KMS-11 (cell line): ENCODE data around the gene DPYSL3.

Experiments used
- H2AFZ ChIP-seq: fragments of 200-600 bp; sonication (generic); 2 replicates; pipeline ENCODE4 v1.6.1; 2016; ENCODE audit warnings: antibody characterized with exemption, mixed run types, low read depth
- H3K27ac ChIP-seq: fragments of 200-600 bp; sonication (generic); 2 replicates; pipeline ENCODE4 v1.6.1; 2016; ENCODE audit warnings: mild to moderate bottlenecking, mixed run types
- H3K27me3 ChIP-seq: fragments of 200-600 bp; sonication (generic); 2 replicates; pipeline ENCODE4 v1.6.1; 2017; ENCODE audit warnings: mild to moderate bottlenecking, low read depth, mixed run types, moderate library complexity; ENCODE audit not compliant: insufficient read depth
- H3K36me3 ChIP-seq: fragments of 200-600 bp; sonication (generic); 2 replicates; pipeline ENCODE4 v1.6.1; 2017; ENCODE audit warnings: mild to moderate bottlenecking, mixed run types; ENCODE audit not compliant: insufficient read depth
- H3K4me1 ChIP-seq: fragments of 200-600 bp; sonication (generic); 2 replicates; pipeline ENCODE4 v1.6.1; 2016; ENCODE audit warnings: mild to moderate bottlenecking, low read depth, mixed run types; ENCODE audit not compliant: poor library complexity, severe bottlenecking
- H3K4me2 ChIP-seq: fragments of 200-600 bp; sonication (generic); 2 replicates; pipeline ENCODE4 v1.7.0; 2016; ENCODE audit warnings: mild to moderate bottlenecking, mixed run types
- H3K4me3 ChIP-seq: fragments of 200-600 bp; sonication (generic); IDR thresholded peaks from 2 replicates; pipeline ENCODE4 v1.6.1; 2017; ENCODE audit warnings: low read depth, low read length, mixed read lengths; ENCODE audit not compliant: insufficient read depth
- H3K79me2 ChIP-seq: fragments of 200-600 bp; sonication (generic); 2 replicates; pipeline ENCODE4 v1.6.1; 2016; ENCODE audit warnings: low read depth, mixed run types; ENCODE audit not compliant: insufficient read depth
- H3K9ac ChIP-seq: fragments of 200-600 bp; sonication (generic); 2 replicates; pipeline ENCODE4 v1.6.1; 2016; ENCODE audit warnings: mild to moderate bottlenecking, mixed run types
- H4K20me1 ChIP-seq: fragments of 200-600 bp; sonication (generic); 2 replicates; pipeline ENCODE4 v1.6.1; 2016; ENCODE audit warnings: mild to moderate bottlenecking, mixed run types; ENCODE audit not compliant: insufficient read depth
- CTCF ChIP-seq: fragments of 200-600 bp; sonication (generic); conservative IDR thresholded peaks from 2 replicates; pipeline ENCODE4 v1.6.1; 2017; ENCODE audit warnings: low read depth, mild to moderate bottlenecking, antibody characterized with exemption, low read length, moderate library complexity, mixed read lengths

Gene DPYSL3

GRCh38 chr5:147445917-147446316 lies 64.0 kb downstream of the DPYSL3 start:
- Histone ChIP-seq H2AFZ (no peak overlapping the region), H3K27me3 (no peaks in the 10 kb centered on the region), H3K79me2 (peaks cover 44% of the 10 kb centered on the region), H4K20me1 (no peaks in the 10 kb centered on the region), H3K27ac (no peak overlapping the region), H3K36me3 (no peaks in the 10 kb centered on the region), H3K4me2 (no peak overlapping the region), H3K4me1 (peaks cover 45% of the 10 kb centered on the region), H3K4me3 (no peak overlapping the region), H3K9ac (no peak overlapping the region)
- TF ChIP-seq CTCF = no peak

GRCh38 chr5:147445090-147445489 lies 64.8 kb downstream of the DPYSL3 start:
- Histone ChIP-seq H3K4me2 (no peak overlapping the region), H2AFZ (no peak overlapping the region), H3K27me3 (no peaks in the 10 kb centered on the region), H3K4me1 (peaks cover 45% of the 10 kb centered on the region), H3K36me3 (no peaks in the 10 kb centered on the region), H3K27ac (no peak overlapping the region), H3K79me2 (peaks cover 36% of the 10 kb centered on the region), H3K9ac (no peak overlapping the region), H3K4me3 (no peak overlapping the region), H4K20me1 (no peaks in the 10 kb centered on the region)
- no peak for TF ChIP-seq CTCF

DNA sequence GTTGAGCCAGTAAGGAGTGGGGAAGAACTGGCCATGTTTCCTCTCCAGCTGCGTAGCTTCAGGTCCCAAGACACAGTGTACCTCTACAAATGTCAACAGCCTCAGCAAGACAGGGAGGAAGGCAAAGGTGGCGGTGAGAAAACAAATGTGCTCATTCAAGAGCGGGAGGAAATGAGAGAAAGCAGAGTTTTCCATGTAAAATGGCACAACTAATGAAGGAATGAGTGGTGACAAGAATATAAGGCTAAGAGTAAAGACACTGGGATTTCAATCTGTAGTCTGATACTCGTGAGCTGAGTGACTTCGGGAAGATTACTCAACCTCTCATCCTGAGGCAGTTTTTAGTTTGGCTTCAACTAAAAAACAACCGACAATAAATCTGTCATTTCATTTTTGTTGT lies 67.6 kb downstream of the DPYSL3 start:
- Histone ChIP-seq H3K27ac (no peak overlapping the region), H3K9ac (no peak overlapping the region), H3K36me3 (no peaks in the 10 kb centered on the region), H4K20me1 (no peaks in the 10 kb centered on the region), H3K4me1 (peaks cover 48% of the 10 kb centered on the region), H3K79me2 (peaks cover 24% of the 10 kb centered on the region; the same call in 1 of the 2 replicates), H3K4me2 (no peak overlapping the region), H3K27me3 (no peaks in the 10 kb centered on the region), H2AFZ (no peak overlapping the region), H3K4me3 (no peak overlapping the region)
- TF ChIP-seq CTCF = no peak

DNA sequence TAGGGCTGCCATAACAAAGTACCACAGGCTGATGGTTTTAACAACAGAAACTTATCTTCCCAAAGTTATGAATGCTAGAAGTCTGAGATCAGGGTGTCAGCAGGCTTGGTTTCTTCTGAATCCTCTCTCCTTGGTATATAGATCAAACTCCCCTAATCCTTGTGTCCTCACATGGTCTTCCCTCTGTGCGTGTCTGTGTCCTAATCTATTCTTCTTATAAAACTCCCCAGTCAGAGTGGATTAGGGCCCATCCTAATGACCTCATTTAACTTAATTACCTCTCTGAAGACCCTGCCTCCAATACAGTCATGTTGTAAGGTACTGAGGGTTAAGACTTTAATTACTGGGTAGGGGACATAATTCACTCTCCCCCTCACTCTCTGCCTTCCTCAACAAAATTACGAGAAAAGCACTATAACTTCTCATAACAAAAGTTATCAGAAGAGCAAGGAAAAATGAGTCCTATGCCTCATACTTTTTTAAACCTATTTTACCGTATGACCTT lies 68.6 kb downstream of the DPYSL3 start:
- Histone ChIP-seq H3K79me2 (peaks cover 24% of the 10 kb centered on the region; the same call in 1 of the 2 replicates), H3K27me3 (no peaks in the 10 kb centered on the region), H4K20me1 (no peaks in the 10 kb centered on the region), H3K36me3 (no peaks in the 10 kb centered on the region), H3K9ac (no peak overlapping the region), H2AFZ (no peak overlapping the region), H3K4me2 (no peak overlapping the region), H3K4me3 (no peak overlapping the region), H3K27ac (no peak overlapping the region), H3K4me1 (peaks cover 53% of the 10 kb centered on the region)
- no peak for TF ChIP-seq CTCF
